Measurements from ENCODE around the gene SCUBE3. TPM values are rescaled to one million over a fixed set of nuclear protein-coding genes. Genes with fewer than 3 reads are reported as not detected.

The SCUBE3 gene
- total and polyA plus RNA-seq, 2 of the 13 experiments (the other 11 are each of a cell fraction or from before 2014, with no cell fraction given): not detected

DNA sequence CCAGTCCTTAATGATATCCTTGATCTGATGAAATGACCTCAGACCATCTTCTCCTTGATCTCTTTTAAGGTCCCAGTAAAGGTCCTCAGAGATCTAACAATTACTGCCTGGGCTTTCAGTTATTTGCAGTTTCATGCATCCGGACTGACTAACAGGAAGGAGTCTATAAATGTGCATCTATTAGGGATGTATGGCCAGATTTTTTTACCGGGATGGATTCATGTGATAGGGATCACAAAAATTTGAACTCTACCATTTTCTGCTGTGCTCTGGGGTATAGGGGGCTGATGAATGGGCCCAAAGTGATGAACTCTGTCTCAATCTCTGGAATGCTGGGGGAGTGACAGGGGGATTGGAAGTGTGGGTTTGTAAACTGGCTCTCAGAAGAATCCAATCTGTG is 36.2 kb upstream of the SCUBE3 start (continued):
- TF ChIP-seq SALL1 (CRISPR knock-in tag; IDR thresholded peaks at IDR 0.05): no peak

DNA sequence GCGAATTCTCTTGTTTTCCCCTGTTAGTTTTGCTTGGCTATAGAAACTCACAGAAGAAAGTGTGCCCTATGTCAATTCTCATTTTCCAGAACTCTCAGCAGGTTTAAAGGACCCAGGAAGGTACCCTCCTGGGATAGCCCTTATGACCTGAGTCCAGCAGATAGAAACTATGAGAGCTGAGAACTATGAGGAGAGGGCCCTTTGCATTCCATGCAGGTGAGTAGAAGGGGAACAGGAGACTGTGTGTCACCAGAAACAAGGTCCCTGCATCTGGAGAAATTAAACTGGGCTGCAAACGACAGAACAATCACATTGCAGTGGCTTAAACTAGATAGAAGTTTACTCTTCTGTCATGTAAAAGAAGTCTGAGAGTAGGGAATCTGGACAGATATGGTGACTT is 35.7 kb upstream of the SCUBE3 start:
- no peak overlapping the region for H3K4me2 ChIP-seq (ENCODE audit: low read depth, low read length)
- BruUV-seq (replicated peaks): no TSS peak
- POLR2A ChIA-PET: no interaction called here
- no peak for DNase-seq (ENCODE audit: low spot score)
- CTCF ChIA-PET (ENCODE audit: low intra/inter-chr PET ratio, low total read pairs): no interaction called here
- no peak overlapping the region for H3K9ac ChIP-seq (ENCODE audit: insufficient read depth, low read depth, low read length)
- peaks cover 0 to 10% of the 10 kb centered on the region in 2 experiments; a peak in 1 of 5 replicates for H3K27me3 ChIP-seq (ENCODE audit: control insufficient read depth in 1 of 2, insufficient read depth in 2 of 2, low read length in 2 of 2)
- WGBS (ENCODE audit: low lambda C conversion rate): 45% methylated on average over 2 of the region's 2 CpGs
- in situ Hi-C loops (cut with HindIII; ENCODE audit: extremely low pct_ligation_motif_present, low pct_unique_long_range_greater_than_20kb) (no loop called here), intact Hi-C loops (cut with micrococcal nuclease; ENCODE audit: unreplicated experiment) (no loop called here)
- H3K4me3 ChIP-seq (replicated peaks in 1 of 3; ENCODE audit: insufficient read depth in 1 of 3, low read depth in 2 of 3, low read length in 3 of 3): no peak overlapping the region
- H2AFZ ChIP-seq (ENCODE audit: low read length): no peak overlapping the region
- peaks cover 7% of the 10 kb centered on the region for H3K4me1 ChIP-seq (ENCODE audit: insufficient read depth, low read length)
- FAIRE-seq: no peak
- ATAC-seq: no peak
- no peaks in the 10 kb centered on the region for H3K79me2 ChIP-seq (ENCODE audit: insufficient read depth, low read length)
- no peaks in the 10 kb centered on the region for H4K20me1 ChIP-seq (ENCODE audit: insufficient read depth, low read length)
- no peaks in the 10 kb centered on the region for H3K36me3 ChIP-seq (replicated peaks in 1 of 2; ENCODE audit: control insufficient read depth in 1 of 2, insufficient read depth in 2 of 2, low read length in 2 of 2)
- H3K27ac ChIP-seq (ENCODE audit: extremely low read length, insufficient read depth, low read length): no peak overlapping the region
- no peaks in the 10 kb centered on the region for H3K9me3 ChIP-seq (ENCODE audit: low read length)
- TF ChIP-seq ZKSCAN1 (IDR thresholded peaks at IDR 0.05; ENCODE audit: low read length): no peak
- TF ChIP-seq LCORL (IDR thresholded peaks at IDR 0.05): no peak
- no peak for TF ChIP-seq LCORL (CRISPR knock-in tag; IDR thresholded peaks at IDR 0.05)
- no peak for TF ChIP-seq RFX3 (CRISPR knock-in tag; IDR thresholded peaks at IDR 0.05)
- TF ChIP-seq, protein P1, sequence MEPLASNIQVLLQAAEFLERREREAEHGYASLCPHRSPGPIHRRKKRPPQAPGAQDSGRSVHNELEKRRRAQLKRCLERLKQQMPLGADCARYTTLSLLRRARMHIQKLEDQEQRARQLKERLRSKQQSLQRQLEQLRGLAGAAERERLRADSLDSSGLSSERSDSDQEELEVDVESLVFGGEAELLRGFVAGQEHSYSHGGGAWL (CRISPR knock-in tag; IDR thresholded peaks at IDR 0.05): no peak
- TF ChIP-seq CHCHD3 (CRISPR knock-in tag; IDR thresholded peaks at IDR 0.05): no peak
- no peak for TF ChIP-seq FOSL2 (CRISPR knock-in tag; IDR thresholded peaks at IDR 0.05)
- TF ChIP-seq, protein P2, sequence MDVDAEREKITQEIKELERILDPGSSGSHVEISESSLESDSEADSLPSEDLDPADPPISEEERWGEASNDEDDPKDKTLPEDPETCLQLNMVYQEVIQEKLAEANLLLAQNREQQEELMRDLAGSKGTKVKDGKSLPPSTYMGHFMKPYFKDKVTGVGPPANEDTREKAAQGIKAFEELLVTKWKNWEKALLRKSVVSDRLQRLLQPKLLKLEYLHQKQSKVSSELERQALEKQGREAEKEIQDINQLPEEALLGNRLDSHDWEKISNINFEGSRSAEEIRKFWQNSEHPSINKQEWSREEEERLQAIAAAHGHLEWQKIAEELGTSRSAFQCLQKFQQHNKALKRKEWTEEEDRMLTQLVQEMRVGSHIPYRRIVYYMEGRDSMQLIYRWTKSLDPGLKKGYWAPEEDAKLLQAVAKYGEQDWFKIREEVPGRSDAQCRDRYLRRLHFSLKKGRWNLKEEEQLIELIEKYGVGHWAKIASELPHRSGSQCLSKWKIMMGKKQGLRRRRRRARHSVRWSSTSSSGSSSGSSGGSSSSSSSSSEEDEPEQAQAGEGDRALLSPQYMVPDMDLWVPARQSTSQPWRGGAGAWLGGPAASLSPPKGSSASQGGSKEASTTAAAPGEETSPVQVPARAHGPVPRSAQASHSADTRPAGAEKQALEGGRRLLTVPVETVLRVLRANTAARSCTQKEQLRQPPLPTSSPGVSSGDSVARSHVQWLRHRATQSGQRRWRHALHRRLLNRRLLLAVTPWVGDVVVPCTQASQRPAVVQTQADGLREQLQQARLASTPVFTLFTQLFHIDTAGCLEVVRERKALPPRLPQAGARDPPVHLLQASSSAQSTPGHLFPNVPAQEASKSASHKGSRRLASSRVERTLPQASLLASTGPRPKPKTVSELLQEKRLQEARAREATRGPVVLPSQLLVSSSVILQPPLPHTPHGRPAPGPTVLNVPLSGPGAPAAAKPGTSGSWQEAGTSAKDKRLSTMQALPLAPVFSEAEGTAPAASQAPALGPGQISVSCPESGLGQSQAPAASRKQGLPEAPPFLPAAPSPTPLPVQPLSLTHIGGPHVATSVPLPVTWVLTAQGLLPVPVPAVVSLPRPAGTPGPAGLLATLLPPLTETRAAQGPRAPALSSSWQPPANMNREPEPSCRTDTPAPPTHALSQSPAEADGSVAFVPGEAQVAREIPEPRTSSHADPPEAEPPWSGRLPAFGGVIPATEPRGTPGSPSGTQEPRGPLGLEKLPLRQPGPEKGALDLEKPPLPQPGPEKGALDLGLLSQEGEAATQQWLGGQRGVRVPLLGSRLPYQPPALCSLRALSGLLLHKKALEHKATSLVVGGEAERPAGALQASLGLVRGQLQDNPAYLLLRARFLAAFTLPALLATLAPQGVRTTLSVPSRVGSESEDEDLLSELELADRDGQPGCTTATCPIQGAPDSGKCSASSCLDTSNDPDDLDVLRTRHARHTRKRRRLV (CRISPR knock-in tag; IDR thresholded peaks at IDR 0.05): no peak
- TF ChIP-seq BRCA1 (CRISPR knock-in tag; IDR thresholded peaks at IDR 0.05): no peak
- TF ChIP-seq, protein P3, sequence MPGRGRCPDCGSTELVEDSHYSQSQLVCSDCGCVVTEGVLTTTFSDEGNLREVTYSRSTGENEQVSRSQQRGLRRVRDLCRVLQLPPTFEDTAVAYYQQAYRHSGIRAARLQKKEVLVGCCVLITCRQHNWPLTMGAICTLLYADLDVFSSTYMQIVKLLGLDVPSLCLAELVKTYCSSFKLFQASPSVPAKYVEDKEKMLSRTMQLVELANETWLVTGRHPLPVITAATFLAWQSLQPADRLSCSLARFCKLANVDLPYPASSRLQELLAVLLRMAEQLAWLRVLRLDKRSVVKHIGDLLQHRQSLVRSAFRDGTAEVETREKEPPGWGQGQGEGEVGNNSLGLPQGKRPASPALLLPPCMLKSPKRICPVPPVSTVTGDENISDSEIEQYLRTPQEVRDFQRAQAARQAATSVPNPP (CRISPR knock-in tag; IDR thresholded peaks at IDR 0.05): no peak
- no peak for TF ChIP-seq NR2F1 (CRISPR knock-in tag; IDR thresholded peaks at IDR 0.05)
- no peak for TF ChIP-seq FIP1L1 (IDR thresholded peaks at IDR 0.05; ENCODE audit: borderline replicate concordance, insufficient read depth, low read depth, low read length)
- TF ChIP-seq ZNF674 (CRISPR knock-in tag; IDR thresholded peaks at IDR 0.05; ENCODE audit: low read depth): no peak
- no peak for TF ChIP-seq PAX8 (CRISPR knock-in tag; IDR thresholded peaks at IDR 0.05; ENCODE audit: borderline replicate concordance)
- TF ChIP-seq, protein P4, sequence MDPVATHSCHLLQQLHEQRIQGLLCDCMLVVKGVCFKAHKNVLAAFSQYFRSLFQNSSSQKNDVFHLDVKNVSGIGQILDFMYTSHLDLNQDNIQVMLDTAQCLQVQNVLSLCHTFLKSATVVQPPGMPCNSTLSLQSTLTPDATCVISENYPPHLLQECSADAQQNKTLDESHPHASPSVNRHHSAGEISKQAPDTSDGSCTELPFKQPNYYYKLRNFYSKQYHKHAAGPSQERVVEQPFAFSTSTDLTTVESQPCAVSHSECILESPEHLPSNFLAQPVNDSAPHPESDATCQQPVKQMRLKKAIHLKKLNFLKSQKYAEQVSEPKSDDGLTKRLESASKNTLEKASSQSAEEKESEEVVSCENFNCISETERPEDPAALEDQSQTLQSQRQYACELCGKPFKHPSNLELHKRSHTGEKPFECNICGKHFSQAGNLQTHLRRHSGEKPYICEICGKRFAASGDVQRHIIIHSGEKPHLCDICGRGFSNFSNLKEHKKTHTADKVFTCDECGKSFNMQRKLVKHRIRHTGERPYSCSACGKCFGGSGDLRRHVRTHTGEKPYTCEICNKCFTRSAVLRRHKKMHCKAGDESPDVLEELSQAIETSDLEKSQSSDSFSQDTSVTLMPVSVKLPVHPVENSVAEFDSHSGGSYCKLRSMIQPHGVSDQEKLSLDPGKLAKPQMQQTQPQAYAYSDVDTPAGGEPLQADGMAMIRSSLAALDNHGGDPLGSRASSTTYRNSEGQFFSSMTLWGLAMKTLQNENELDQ (CRISPR knock-in tag; IDR thresholded peaks at IDR 0.05; ENCODE audit: borderline replicate concordance): no peak
